ENCODE data around the gene PROSER1.

DNA sequence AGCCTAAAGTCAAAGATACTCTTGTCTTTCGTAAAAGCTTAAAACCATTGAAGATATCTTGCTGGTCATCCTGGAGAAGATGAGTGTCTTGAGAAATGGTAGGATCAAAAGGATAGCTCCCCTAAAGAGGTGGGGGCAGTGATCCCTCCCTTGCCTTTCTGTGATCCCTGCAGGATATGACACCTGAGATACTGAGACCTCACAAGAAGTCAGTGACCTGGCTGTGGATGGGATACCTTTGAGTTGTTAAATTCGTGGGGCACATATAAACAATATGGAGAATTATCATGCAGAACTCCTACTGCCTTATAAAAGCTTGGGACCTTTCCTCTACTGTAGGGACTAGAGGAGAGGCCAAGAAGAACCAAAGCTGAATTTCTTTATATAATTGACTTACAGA, 68.7 kb downstream of the PROSER1 start:
- TF ChIP-seq POLR2A (IDR thresholded peaks at IDR 0.05) (no peak), CTCF (IDR thresholded peaks at IDR 0.05 in 8 of 11, conservative IDR thresholded peaks at IDR 0.05 in 3 of 11) (no peak)

All from spleen (tissue), 7 donors.